HFFc6 (cell line): ENCODE measurements around the gene ATP8A2. TPM values are rescaled to one million over a fixed set of nuclear protein-coding genes. Genes with fewer than 3 reads are reported as not detected.

Source experiments
- DNase-seq: peaks from one replicate; pipeline ENCODE4 v3.0.0-alpha.2; 2018
- H3K27ac Mint-ChIP-seq: 2 replicates; pipeline ENCODE4 v1.8.0; 2020; ENCODE audit warnings: mild to moderate bottlenecking, mixed read lengths
- H3K27me3 Mint-ChIP-seq: 2 replicates; pipeline ENCODE4 v1.8.0; 2021; ENCODE audit warnings: mild to moderate bottlenecking, moderate library complexity, mixed read lengths; ENCODE audit not compliant: insufficient read depth
- H3K36me3 Mint-ChIP-seq: 2 replicates; pipeline ENCODE4 v1.8.0; 2021; ENCODE audit warnings: low read depth, mixed read lengths
- H3K4me1 Mint-ChIP-seq: 2 replicates; pipeline ENCODE4 v1.8.0; 2020; ENCODE audit warnings: low read depth, mixed read lengths
- H3K4me3 Mint-ChIP-seq: 2 replicates; pipeline ENCODE4 v1.8.0; 2020; ENCODE audit warnings: mild to moderate bottlenecking, moderate library complexity, mixed read lengths
- H3K9me3 Mint-ChIP-seq: 2 replicates; pipeline ENCODE4 v1.8.0; 2020; ENCODE audit warnings: mild to moderate bottlenecking, mixed read lengths
- total RNA-seq, 6 experiments: library from RNA; stranded (reverse); fragmentation: NEBNext Ultra II Directional; extraction: Animal tissue kit (Norgen Biotek cat#: 25700); gene quantifications; 2 replicates in 1 of 6; 3 replicates in 5 of 6; pipeline ENCODE4 v1.2.3, GENCODE V29; 2021
- TF ChIP-seq, protein P1 (sequence below): fragments of 200-600 bp; sonication (generic); IDR thresholded peaks from 2 replicates; pipeline ENCODE4 v1.5.0; 2021; ENCODE audit warnings: antibody characterized with exemption, mild to moderate bottlenecking

The ATP8A2 gene
- total RNA-seq, 6 experiments from 2014 or later = 0.02 TPM; not detected in 5

DNA sequence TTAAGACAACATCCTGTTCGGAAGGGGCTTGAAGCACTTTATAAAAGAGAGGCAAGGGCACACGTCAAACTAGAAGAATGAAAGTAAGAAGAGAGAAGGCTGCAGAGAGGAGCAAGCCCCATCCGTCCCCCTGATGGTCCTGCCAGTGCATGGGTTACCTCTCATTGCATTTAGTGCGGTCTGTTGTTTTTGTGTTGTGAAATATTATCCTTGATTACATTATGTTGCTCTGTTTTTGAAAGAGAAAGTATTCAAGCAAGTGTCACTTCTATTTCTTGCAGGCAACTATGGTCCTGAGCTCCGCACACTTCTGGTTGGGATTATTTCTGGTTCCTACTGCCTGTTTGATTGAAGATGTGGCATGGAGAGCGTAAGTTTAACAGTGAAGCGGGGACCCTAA, 589.5 kb downstream of the ATP8A2 start:
- TF ChIP-seq, protein P1, sequence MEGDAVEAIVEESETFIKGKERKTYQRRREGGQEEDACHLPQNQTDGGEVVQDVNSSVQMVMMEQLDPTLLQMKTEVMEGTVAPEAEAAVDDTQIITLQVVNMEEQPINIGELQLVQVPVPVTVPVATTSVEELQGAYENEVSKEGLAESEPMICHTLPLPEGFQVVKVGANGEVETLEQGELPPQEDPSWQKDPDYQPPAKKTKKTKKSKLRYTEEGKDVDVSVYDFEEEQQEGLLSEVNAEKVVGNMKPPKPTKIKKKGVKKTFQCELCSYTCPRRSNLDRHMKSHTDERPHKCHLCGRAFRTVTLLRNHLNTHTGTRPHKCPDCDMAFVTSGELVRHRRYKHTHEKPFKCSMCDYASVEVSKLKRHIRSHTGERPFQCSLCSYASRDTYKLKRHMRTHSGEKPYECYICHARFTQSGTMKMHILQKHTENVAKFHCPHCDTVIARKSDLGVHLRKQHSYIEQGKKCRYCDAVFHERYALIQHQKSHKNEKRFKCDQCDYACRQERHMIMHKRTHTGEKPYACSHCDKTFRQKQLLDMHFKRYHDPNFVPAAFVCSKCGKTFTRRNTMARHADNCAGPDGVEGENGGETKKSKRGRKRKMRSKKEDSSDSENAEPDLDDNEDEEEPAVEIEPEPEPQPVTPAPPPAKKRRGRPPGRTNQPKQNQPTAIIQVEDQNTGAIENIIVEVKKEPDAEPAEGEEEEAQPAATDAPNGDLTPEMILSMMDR = no peak
- Mint-ChIP-seq H3K4me3 (no peak overlapping the region), H3K4me1 (no peaks in the 10 kb centered on the region), H3K9me3 (peaks cover 22% of the 10 kb centered on the region), H3K27me3 (peaks cover 7% of the 10 kb centered on the region), H3K36me3 (no peaks in the 10 kb centered on the region), H3K27ac (no peak overlapping the region)
- no peak for DNase-seq

DNA sequence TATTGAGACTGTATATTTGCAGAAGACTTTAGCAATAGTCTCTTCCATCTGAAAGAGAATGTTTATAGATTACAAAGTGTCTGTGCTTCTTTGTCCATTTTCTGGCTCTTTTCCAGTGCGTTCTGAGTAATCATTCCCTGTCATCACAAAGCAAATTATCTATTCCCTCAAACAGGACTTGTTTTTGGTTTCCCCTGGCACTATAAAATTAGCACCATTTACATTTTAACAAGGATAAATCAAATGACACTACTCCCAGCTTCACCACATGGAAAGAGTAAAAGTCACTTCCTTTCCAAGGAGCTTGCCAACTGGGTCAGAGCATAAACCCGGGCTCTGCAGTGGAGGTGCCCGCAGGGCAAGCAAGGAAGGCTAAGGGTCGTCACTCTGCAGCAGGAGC, 591.9 kb downstream of the ATP8A2 start:
- H3K4me3 Mint-ChIP-seq = no peak overlapping the region
- no peaks in the 10 kb centered on the region for H3K4me1 Mint-ChIP-seq
- no peaks in the 10 kb centered on the region for H3K36me3 Mint-ChIP-seq
- H3K9me3 Mint-ChIP-seq = peaks cover 16% of the 10 kb centered on the region
- H3K27ac Mint-ChIP-seq = no peak overlapping the region
- TF ChIP-seq, protein P1 = no peak
- peaks cover 8% of the 10 kb centered on the region for H3K27me3 Mint-ChIP-seq
- no peak for DNase-seq

DNA sequence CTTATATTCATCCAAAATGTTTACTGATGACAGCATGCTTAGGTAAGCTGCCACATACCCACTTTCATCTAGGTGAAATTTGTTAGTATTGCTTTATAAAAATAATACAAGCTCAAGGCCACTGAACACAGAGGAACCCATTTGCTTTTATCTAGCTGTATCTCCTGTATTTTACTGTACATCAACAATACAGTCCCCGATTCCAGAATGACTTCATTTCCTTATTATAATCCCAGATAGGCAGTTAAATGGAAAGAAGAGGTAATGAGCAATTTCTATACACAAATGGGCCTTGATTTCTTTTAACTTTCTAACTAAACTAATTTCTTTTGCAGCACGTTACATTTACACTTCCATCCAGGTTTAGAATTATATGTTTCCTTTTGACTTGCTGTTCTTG, 593.8 kb downstream of the ATP8A2 start:
- peaks cover 8% of the 10 kb centered on the region for H3K27me3 Mint-ChIP-seq
- H3K9me3 Mint-ChIP-seq = peaks cover 6% of the 10 kb centered on the region; the same call in 1 of the 2 replicates
- no peak for DNase-seq
- TF ChIP-seq, protein P1 = no peak
- no peak overlapping the region for H3K4me3 Mint-ChIP-seq
- H3K36me3 Mint-ChIP-seq = no peaks in the 10 kb centered on the region
- no peak overlapping the region for H3K27ac Mint-ChIP-seq
- no peaks in the 10 kb centered on the region for H3K4me1 Mint-ChIP-seq

DNA sequence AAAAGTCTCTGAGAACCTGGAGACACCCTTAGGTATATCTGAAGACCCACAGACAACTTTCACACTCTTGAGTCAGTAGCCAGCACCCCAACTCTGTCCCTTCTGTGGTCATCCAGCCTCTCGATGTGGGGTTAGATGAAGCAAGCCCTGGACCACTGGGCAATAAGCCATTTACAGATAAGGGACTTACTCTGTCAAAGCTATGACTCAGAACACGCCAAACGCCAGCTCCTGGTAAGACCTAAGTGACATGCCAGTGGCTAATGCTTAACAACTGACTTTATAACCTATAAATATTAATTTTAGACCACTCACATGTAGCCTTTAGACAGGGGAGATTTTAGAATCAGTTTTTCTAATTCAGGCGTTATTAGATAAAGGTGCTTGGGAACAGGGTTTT, 594.3 kb downstream of the ATP8A2 start:
- Mint-ChIP-seq H3K4me3 (no peak overlapping the region), H3K4me1 (no peaks in the 10 kb centered on the region)

DNA sequence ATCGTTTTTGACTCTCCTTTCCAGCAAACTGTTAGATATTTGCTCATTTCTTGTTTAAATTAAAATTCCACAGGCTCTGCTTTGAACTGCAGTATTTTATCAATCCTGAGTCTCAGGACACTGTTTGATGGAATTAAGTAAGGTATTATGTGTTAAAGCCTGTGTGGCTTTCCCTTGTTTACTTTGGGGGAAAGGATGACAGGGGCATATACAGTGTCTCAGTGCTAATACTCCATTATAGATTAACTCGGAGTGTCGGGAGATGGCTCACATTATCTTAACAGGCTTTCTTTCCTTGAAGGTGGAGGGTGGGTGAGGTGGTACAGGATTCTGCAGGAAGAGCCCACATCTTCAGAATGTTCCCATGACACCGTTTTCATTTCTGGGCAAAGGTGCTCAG, 595.4 kb downstream of the ATP8A2 start:
- no peak overlapping the region for H3K27ac Mint-ChIP-seq
- no peaks in the 10 kb centered on the region for H3K36me3 Mint-ChIP-seq
- no peak for DNase-seq
- TF ChIP-seq, protein P1 = no peak
- no peak overlapping the region for H3K4me3 Mint-ChIP-seq
- H3K9me3 Mint-ChIP-seq = no peaks in the 10 kb centered on the region
- peaks cover 3% of the 10 kb centered on the region for H3K27me3 Mint-ChIP-seq
- H3K4me1 Mint-ChIP-seq = no peaks in the 10 kb centered on the region

More for the DNA sequence above, 594.3 kb downstream of the ATP8A2 start:
- Mint-ChIP-seq H3K27ac (no peak overlapping the region), H3K36me3 (no peaks in the 10 kb centered on the region), H3K9me3 (peaks cover under 1% of the 10 kb centered on the region; the same call in 1 of the 2 replicates), H3K27me3 (peaks cover 5% of the 10 kb centered on the region)
- TF ChIP-seq, protein P1 = no peak
- DNase-seq = no peak

DNA sequence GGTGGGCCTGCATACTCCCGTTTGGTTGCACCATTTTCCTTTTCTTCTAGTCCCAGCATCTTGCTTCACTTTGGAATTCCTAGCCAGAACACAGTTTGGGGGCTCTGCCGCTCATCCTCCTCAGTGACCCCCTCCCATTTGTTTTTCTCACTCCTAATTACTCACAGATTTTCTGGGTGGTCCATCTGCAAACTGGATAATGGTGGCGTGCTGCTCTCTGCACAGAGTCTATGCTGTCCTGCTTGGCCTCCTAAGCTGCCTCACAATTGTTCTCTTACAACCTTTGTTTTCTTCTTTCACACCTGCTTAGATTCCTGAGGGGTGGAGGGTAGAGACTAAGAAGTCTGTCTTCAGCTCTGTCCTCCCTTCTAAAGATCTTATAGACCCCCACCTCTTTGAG, 599.3 kb downstream of the ATP8A2 start:
- TF ChIP-seq, protein P1 = no peak
- no peaks in the 10 kb centered on the region for H3K4me1 Mint-ChIP-seq
- no peaks in the 10 kb centered on the region for H3K36me3 Mint-ChIP-seq
- H3K27me3 Mint-ChIP-seq = peaks cover 6% of the 10 kb centered on the region
- H3K4me3 Mint-ChIP-seq = no peak overlapping the region
- H3K27ac Mint-ChIP-seq = no peak overlapping the region
- DNase-seq = no peak
- H3K9me3 Mint-ChIP-seq = peaks cover 3% of the 10 kb centered on the region; the same call in 1 of the 2 replicates
